ENCODE results near the gene GRIN3B.

The GRIN3B gene

GRCh38 chr19:958967-959855, 41.0 kb upstream of the GRIN3B start:
- Histone ChIP-seq H3K36me3 (ENCODE audit: control insufficient read depth, low read length) (no peaks in the 10 kb centered on the region), H3K4me2 (ENCODE audit: low read length) (no peak overlapping the region), H3K4me1 (ENCODE audit: control insufficient read depth, low read length) (no peaks in the 10 kb centered on the region; the same call in 1 of the 2 replicates), H3K79me2 (ENCODE audit: control insufficient read depth, low read length) (no peaks in the 10 kb centered on the region), H3F3A (ENCODE audit: control insufficient read depth, insufficient read depth) (no peaks in the 10 kb centered on the region), H3K27ac (ENCODE audit: low read depth, low read length) (no peak overlapping the region), H3K9me3 (ENCODE audit: control insufficient read depth, insufficient read depth, low read length) (no peaks in the 10 kb centered on the region), H4K20me1 (ENCODE audit: control insufficient read depth, insufficient read depth, low read depth, low read length) (no peaks in the 10 kb centered on the region; the same call in 1 of the 2 replicates), H3K27me3 (ENCODE audit: control insufficient read depth, low read length) (peaks cover 8% of the 10 kb centered on the region), H3K4me3 (ENCODE audit: low read length) (no peak overlapping the region), H3K9me2 (replicated peaks; ENCODE audit: control insufficient read depth, low read length) (no peaks in the 10 kb centered on the region)
- no peak for TF ChIP-seq CTCF (IDR thresholded peaks at IDR 0.05; ENCODE audit: low read depth, low read length, poor library complexity, severe bottlenecking)
- no peak for TF ChIP-seq EZH2phosphoT487 (IDR thresholded peaks at IDR 0.05; ENCODE audit: borderline replicate concordance, low read length)

- Histone ChIP-seq H4K20me1 (ENCODE audit: control insufficient read depth, insufficient read depth, low read depth, low read length) (no peaks in the 10 kb centered on the region), H3K4me3 (ENCODE audit: low read length) (no peak overlapping the region)
Observed at GRCh38 chr19:960020-960419, 40.2 kb upstream of the GRIN3B start.

GRCh38 chr19:960601-960938, 39.6 kb upstream of the GRIN3B start:
- H3K27me3 ChIP-seq (ENCODE audit: control insufficient read depth, low read length): no peaks in the 10 kb centered on the region
- H3K4me3 ChIP-seq (ENCODE audit: low read length): no peak overlapping the region
- no peaks in the 10 kb centered on the region for H3K9me2 ChIP-seq (replicated peaks; ENCODE audit: control insufficient read depth, low read length)
- H3K27ac ChIP-seq (ENCODE audit: low read depth, low read length): no peak overlapping the region
- H3F3A ChIP-seq (ENCODE audit: control insufficient read depth, insufficient read depth): no peaks in the 10 kb centered on the region
- no peaks in the 10 kb centered on the region for H4K20me1 ChIP-seq (ENCODE audit: control insufficient read depth, insufficient read depth, low read depth, low read length)
- no peaks in the 10 kb centered on the region for H3K79me2 ChIP-seq (ENCODE audit: control insufficient read depth, low read length)
- H3K9me3 ChIP-seq (ENCODE audit: control insufficient read depth, insufficient read depth, low read length): no peaks in the 10 kb centered on the region
- no peaks in the 10 kb centered on the region for H3K36me3 ChIP-seq (ENCODE audit: control insufficient read depth, low read length)
- no peak overlapping the region for H3K4me2 ChIP-seq (ENCODE audit: low read length)
- TF ChIP-seq CTCF (IDR thresholded peaks at IDR 0.05; ENCODE audit: low read depth, low read length, poor library complexity, severe bottlenecking): no peak
- H3K4me1 ChIP-seq (ENCODE audit: control insufficient read depth, low read length): no peaks in the 10 kb centered on the region

More at GRCh38 chr19:960020-960419, 40.2 kb upstream of the GRIN3B start:
- Histone ChIP-seq H3K4me2 (ENCODE audit: low read length) (no peak overlapping the region), H3K27me3 (ENCODE audit: control insufficient read depth, low read length) (peaks cover under 1% of the 10 kb centered on the region; the same call in 1 of the 2 replicates), H3F3A (ENCODE audit: control insufficient read depth, insufficient read depth) (no peaks in the 10 kb centered on the region), H3K27ac (ENCODE audit: low read depth, low read length) (no peak overlapping the region), H3K36me3 (ENCODE audit: control insufficient read depth, low read length) (no peaks in the 10 kb centered on the region), H3K79me2 (ENCODE audit: control insufficient read depth, low read length) (no peaks in the 10 kb centered on the region), H3K4me1 (ENCODE audit: control insufficient read depth, low read length) (no peaks in the 10 kb centered on the region), H3K9me3 (ENCODE audit: control insufficient read depth, insufficient read depth, low read length) (no peaks in the 10 kb centered on the region), H3K9me2 (replicated peaks; ENCODE audit: control insufficient read depth, low read length) (no peaks in the 10 kb centered on the region)
- TF ChIP-seq EZH2phosphoT487 (IDR thresholded peaks at IDR 0.05; ENCODE audit: borderline replicate concordance, low read length): no peak
- TF ChIP-seq CTCF (IDR thresholded peaks at IDR 0.05; ENCODE audit: low read depth, low read length, poor library complexity, severe bottlenecking): no peak

All from DOHH2 (cell line).